ENCODE measurements around the gene DDX24.

DNA sequence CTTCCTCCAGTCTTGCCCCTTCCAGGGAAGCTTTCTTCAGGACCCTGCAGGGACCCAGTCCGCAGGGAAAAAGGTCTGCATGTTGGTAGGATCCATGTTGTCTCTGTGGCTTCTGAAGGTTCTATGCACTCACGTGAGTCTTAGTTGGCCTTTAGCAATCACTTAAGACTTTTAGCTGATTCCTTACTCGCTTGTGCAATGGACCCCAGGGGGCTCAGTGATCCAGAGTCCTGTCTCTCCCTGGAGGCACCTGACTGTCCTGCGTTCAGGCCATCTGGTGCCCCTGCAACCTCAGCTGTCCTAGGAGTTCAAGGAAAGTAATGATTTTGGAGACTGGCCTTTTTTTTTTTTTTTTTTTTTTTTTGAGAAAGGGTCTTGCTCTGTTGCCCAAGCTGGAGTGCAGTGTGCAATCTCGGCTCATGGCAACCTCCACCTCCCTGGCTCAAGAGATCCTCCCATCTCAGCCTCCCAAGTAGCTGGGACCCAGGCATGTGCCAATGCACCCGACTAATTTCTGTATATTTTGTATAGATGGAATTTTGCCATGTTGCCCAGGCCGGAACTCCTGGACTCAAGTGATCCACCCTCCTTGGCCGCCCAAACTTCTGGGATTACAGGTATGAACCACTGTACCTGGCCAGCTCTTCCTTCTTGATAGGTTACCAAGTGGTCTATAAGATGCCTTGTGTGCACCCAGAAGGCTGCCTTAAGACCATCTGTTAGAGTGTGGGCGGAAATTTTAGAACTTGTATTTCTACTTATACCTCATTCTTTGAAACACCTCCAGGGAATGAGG lies 43.8 kb upstream of the DDX24 start:
- TF ChIP-seq, protein P1, sequence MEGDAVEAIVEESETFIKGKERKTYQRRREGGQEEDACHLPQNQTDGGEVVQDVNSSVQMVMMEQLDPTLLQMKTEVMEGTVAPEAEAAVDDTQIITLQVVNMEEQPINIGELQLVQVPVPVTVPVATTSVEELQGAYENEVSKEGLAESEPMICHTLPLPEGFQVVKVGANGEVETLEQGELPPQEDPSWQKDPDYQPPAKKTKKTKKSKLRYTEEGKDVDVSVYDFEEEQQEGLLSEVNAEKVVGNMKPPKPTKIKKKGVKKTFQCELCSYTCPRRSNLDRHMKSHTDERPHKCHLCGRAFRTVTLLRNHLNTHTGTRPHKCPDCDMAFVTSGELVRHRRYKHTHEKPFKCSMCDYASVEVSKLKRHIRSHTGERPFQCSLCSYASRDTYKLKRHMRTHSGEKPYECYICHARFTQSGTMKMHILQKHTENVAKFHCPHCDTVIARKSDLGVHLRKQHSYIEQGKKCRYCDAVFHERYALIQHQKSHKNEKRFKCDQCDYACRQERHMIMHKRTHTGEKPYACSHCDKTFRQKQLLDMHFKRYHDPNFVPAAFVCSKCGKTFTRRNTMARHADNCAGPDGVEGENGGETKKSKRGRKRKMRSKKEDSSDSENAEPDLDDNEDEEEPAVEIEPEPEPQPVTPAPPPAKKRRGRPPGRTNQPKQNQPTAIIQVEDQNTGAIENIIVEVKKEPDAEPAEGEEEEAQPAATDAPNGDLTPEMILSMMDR (IDR thresholded peaks at IDR 0.05) = no peak
- TF ChIP-seq POLR2A (IDR thresholded peaks at IDR 0.05) = no peak

All from vagina (tissue), 2 donors.